Astrocyte of the cerebellum (primary cell): Measurements from ENCODE around the gene GLYATL2.

Experiments used
- DNase-seq: peaks from one replicate; pipeline ENCODE4 v3.0.0-alpha.2; 2011; ENCODE audit warnings: low read depth
- H3K4me3 ChIP-seq: 2 replicates; pipeline ENCODE4 v1.5.1; 2011; ENCODE audit warnings: mild to moderate bottlenecking, low read depth, low read length, moderate library complexity
- CTCF ChIP-seq: IDR thresholded peaks from 2 replicates; pipeline ENCODE4 v1.5.1; 2012; ENCODE audit warnings: low read length, low read depth, moderate library complexity, mild to moderate bottlenecking; ENCODE audit errors: missing control alignments
- in situ Hi-C: cut with HindIII; loops from 2 replicates; pipeline ENCODE4 v1.10.0; 2017; ENCODE audit warnings: low sequenced_read_pairs

GLYATL2 gene

GRCh38 chr11:58844361-58845005 is at the start of gene GLYATL2:
Gene GLYATL2 (minus strand): TSS chr11:58844704. CDS start chr11:58839612, 5,092 bp downstream.
- H3K4me3 ChIP-seq = no peak within 1 kb of the TSS
- in situ Hi-C loops = no loop called here
- no peak for TF ChIP-seq CTCF
- no peak for DNase-seq

- DNase-seq = no peak
- no peak overlapping the region for H3K4me3 ChIP-seq
- no peak for TF ChIP-seq CTCF
- in situ Hi-C loops = no loop called here
Measured at GRCh38 chr11:58893899-58894298, 49.4 kb upstream of the GLYATL2 start.

GRCh38 chr11:58888579-58888978 is 44.1 kb upstream of the GLYATL2 start:
- in situ Hi-C loops = no loop called here
- no peak for TF ChIP-seq CTCF
- H3K4me3 ChIP-seq = no peak overlapping the region
- no peak for DNase-seq

GRCh38 chr11:58887452-58887851 is 42.9 kb upstream of the GLYATL2 start:
- no peak overlapping the region for H3K4me3 ChIP-seq
- in situ Hi-C loops = no loop called here
- no peak for DNase-seq
- no peak for TF ChIP-seq CTCF

GRCh38 chr11:58880625-58881024 is 36.1 kb upstream of the GLYATL2 start:
- no peak for DNase-seq
- in situ Hi-C loops = no loop called here
- no peak for TF ChIP-seq CTCF
- H3K4me3 ChIP-seq = no peak overlapping the region

- no peak for TF ChIP-seq CTCF
- DNase-seq = no peak
- no peak overlapping the region for H3K4me3 ChIP-seq
- in situ Hi-C loops = no loop called here
Measured at GRCh38 chr11:58880166-58880565, 35.7 kb upstream of the GLYATL2 start.
